Stomach (tissue), 4 donors: ENCODE measurements around the gene TIAL1.

Experiments
- EP300 ChIP-seq: sonication (generic); formaldehyde crosslinking; IDR thresholded peaks from one replicate; pipeline ENCODE4 v1.6.1; 2017; ENCODE audit warnings: antibody characterized with exemption
- POLR2A ChIP-seq, 4 donors: fragments of 450-650 bp; IDR thresholded peaks; one replicate each; pipeline ENCODE4 v1.6.1; 2016; ENCODE audit warnings: antibody characterized with exemption in 4 of 4, control low read depth in 2 of 4, mild to moderate bottlenecking in 1 of 4, moderate library complexity in 1 of 4

DNA sequence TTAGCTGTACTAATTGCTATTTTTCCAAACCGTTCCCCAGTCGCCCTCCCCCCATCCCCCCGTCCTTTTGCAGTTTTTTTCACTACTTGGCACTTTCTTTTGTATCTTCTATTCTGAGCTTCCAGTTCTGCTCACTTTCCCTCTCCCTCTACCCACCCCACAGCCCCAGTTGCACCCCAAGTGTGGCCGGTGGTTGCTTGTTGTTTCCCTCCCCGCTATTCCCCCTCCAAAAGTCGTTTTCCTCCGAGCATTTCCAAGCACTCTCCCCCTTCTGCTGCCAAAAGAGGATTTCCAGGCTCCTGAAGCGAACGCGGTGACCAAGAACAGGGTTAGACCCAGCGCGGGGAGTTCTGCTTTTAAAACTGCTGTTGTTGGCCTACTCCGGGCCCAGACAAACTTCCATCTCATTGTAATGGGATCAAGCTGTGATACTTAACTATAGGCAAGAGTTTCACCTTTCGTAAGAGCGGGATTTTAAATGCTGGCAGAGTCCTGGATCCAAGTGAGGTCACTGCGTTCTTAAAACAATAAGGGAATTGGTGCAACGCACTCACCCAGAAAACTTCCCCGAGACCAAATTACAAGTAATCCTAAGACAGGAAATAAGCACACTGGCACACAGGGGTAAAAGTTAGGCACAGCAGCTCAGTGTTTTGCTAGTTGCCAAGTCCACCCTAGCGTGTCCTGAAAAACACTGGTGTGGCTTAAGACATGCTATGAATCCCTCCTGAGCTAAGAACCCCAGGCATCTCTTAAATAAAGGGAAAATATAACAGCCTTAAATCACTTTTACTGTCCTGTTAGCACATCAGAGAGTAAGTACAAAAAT is 52.7 kb downstream of the TIAL1 start:
- TF ChIP-seq POLR2A (IDR thresholded peaks at IDR 0.05) (no peak), EP300 (no peak)
